ENCODE results near the gene TMED3. TPM values are rescaled to one million over a fixed set of nuclear protein-coding genes. Genes with fewer than 3 reads are reported as not detected.

The TMED3 gene
- total RNA-seq, 3 donors from 2014 or later (not counting 1 experiment from before 2014, with no cell fraction given), result 21.7 to 26.3 (median 25.0) TPM

- ATAC-seq, result no peak
- H3K27ac ChIP-seq (ENCODE audit: low read length), result no peak overlapping the region
- no peak overlapping the region for H3K4me3 ChIP-seq (ENCODE audit: low read length)
- no peak for TF ChIP-seq CTCF (IDR thresholded peaks at IDR 0.05)
- no peaks in the 10 kb centered on the region for H3K4me1 ChIP-seq (ENCODE audit: control insufficient read depth, insufficient read depth, low read length)
- Mint-ChIP-seq H3K4me1 (no peaks in the 10 kb centered on the region), H3K36me3 (no peaks in the 10 kb centered on the region), H3K27ac (no peak overlapping the region), H3K9me3 (no peaks in the 10 kb centered on the region), H3K27me3 (ENCODE audit: low read depth in 2 of 2) (no peaks in the 10 kb centered on the region), H3K4me3 (no peak overlapping the region)
- DNase-seq, result no peak
- WGBS (ENCODE audit: insufficient coverage), result 97% methylated on average over 8 of the region's 9 CpGs
- H3K36me3 ChIP-seq (ENCODE audit: control insufficient read depth, insufficient read depth, low read length), result no peaks in the 10 kb centered on the region
- intact Hi-C loops (cut with micrococcal nuclease), result no loop called here
- H3K27me3 ChIP-seq (ENCODE audit: control insufficient read depth, insufficient read depth, low read length), result no peaks in the 10 kb centered on the region
- H3K9me3 ChIP-seq (ENCODE audit: control insufficient read depth, insufficient read depth, low read length), result no peaks in the 10 kb centered on the region
These were observed 53.8 kb downstream of the TMED3 start for GRCh38 chr15:79364571-79365240.

GRCh38 chr15:79365765-79366164, 54.9 kb downstream of the TMED3 start:
- no peak overlapping the region for H3K27ac Mint-ChIP-seq
- intact Hi-C loops (cut with micrococcal nuclease), result no loop called here
- WGBS (ENCODE audit: insufficient coverage), result 93% methylated on average over 3 of the region's 3 CpGs
- no peak for TF ChIP-seq CTCF (IDR thresholded peaks at IDR 0.05)
- H3K27me3 ChIP-seq (ENCODE audit: control insufficient read depth, insufficient read depth, low read length), result no peaks in the 10 kb centered on the region
- H3K9me3 Mint-ChIP-seq, result no peaks in the 10 kb centered on the region
- H3K4me1 ChIP-seq (ENCODE audit: control insufficient read depth, insufficient read depth, low read length), result no peaks in the 10 kb centered on the region
- no peaks in the 10 kb centered on the region for H3K27me3 Mint-ChIP-seq (ENCODE audit: low read depth in 2 of 2)
- no peak overlapping the region for H3K27ac ChIP-seq (ENCODE audit: low read length)
- no peaks in the 10 kb centered on the region for H3K36me3 Mint-ChIP-seq
- DNase-seq (no peak), ATAC-seq (no peak)
- no peak overlapping the region for H3K4me3 ChIP-seq (ENCODE audit: low read length)
- no peaks in the 10 kb centered on the region for H3K36me3 ChIP-seq (ENCODE audit: control insufficient read depth, insufficient read depth, low read length)
- H3K4me1 Mint-ChIP-seq, result no peaks in the 10 kb centered on the region
- no peaks in the 10 kb centered on the region for H3K9me3 ChIP-seq (ENCODE audit: control insufficient read depth, insufficient read depth, low read length)
- no peak overlapping the region for H3K4me3 Mint-ChIP-seq

- no peak overlapping the region for H3K27ac ChIP-seq (ENCODE audit: low read length)
- H3K4me3 ChIP-seq (ENCODE audit: low read length), result no peak overlapping the region
- H3K36me3 ChIP-seq (ENCODE audit: control insufficient read depth, insufficient read depth, low read length), result no peaks in the 10 kb centered on the region
- no peak overlapping the region for H3K27ac Mint-ChIP-seq
- WGBS (ENCODE audit: insufficient coverage), result 79% methylated on average over 2 of the region's 2 CpGs
- H3K9me3 ChIP-seq (ENCODE audit: control insufficient read depth, insufficient read depth, low read length), result no peaks in the 10 kb centered on the region
- DNase-seq (no peak), ATAC-seq (no peak)
- H3K9me3 Mint-ChIP-seq, result no peaks in the 10 kb centered on the region
- no peaks in the 10 kb centered on the region for H3K27me3 Mint-ChIP-seq (ENCODE audit: low read depth in 2 of 2)
- no peaks in the 10 kb centered on the region for H3K4me1 ChIP-seq (ENCODE audit: control insufficient read depth, insufficient read depth, low read length)
- H3K36me3 Mint-ChIP-seq, result no peaks in the 10 kb centered on the region
- no peak for TF ChIP-seq CTCF (IDR thresholded peaks at IDR 0.05)
- H3K4me3 Mint-ChIP-seq, result no peak overlapping the region
- intact Hi-C loops (cut with micrococcal nuclease), result no loop called here
- no peaks in the 10 kb centered on the region for H3K27me3 ChIP-seq (ENCODE audit: control insufficient read depth, insufficient read depth, low read length)
- H3K4me1 Mint-ChIP-seq, result no peaks in the 10 kb centered on the region
These were observed 55.8 kb downstream of the TMED3 start for GRCh38 chr15:79366691-79367090.

GRCh38 chr15:79370716-79371115, 59.8 kb downstream of the TMED3 start:
- Histone ChIP-seq H3K4me3 (ENCODE audit: low read length) (no peak overlapping the region), H3K27ac (ENCODE audit: low read length) (no peak overlapping the region), H3K27me3 (ENCODE audit: control insufficient read depth, insufficient read depth, low read length) (no peaks in the 10 kb centered on the region), H3K4me1 (ENCODE audit: control insufficient read depth, insufficient read depth, low read length) (no peaks in the 10 kb centered on the region), H3K36me3 (ENCODE audit: control insufficient read depth, insufficient read depth, low read length) (no peaks in the 10 kb centered on the region), H3K9me3 (ENCODE audit: control insufficient read depth, insufficient read depth, low read length) (no peaks in the 10 kb centered on the region)
- Mint-ChIP-seq H3K36me3 (no peaks in the 10 kb centered on the region), H3K27ac (no peak overlapping the region), H3K4me3 (no peak overlapping the region), H3K27me3 (ENCODE audit: low read depth in 2 of 2) (no peaks in the 10 kb centered on the region), H3K9me3 (no peaks in the 10 kb centered on the region), H3K4me1 (no peaks in the 10 kb centered on the region)
- no peak for TF ChIP-seq CTCF (IDR thresholded peaks at IDR 0.05)
- no peak for ATAC-seq
- no peak for DNase-seq
- intact Hi-C loops (cut with micrococcal nuclease), result no loop called here
- WGBS (ENCODE audit: insufficient coverage), result 93% methylated on average over 1 of the region's 1 CpG
